Activated naive CD4-positive, alpha-beta T cell treated with anti-CD3 and anti-CD28 coated beads, Interleukin-2, amount 10 ng/mL, durations not matched to agents 7 days and 5 days (primary cell): ENCODE results near the gene ZIC2.
"Not testable (repeated sequence)": the region's sequence is repeated elsewhere in the genome, so short reads cannot be mapped to it uniquely, and the experiment has no call there.

Source experiments
- CTCF ChIA-PET: fragments of 350-600 bp; sonication (Branson Sonifier 250); formaldehyde crosslinking; loops from one replicate; lab custom pipeline; 2021; ENCODE audit warnings: antibody characterized with exemption; lab: Charles Lee
- DNase-seq: peaks from one replicate; pipeline ENCODE4 v3.0.0-alpha.2; 2020
- H3K27ac Mint-ChIP-seq: one replicate; pipeline ENCODE4 v1.8.0; 2021; ENCODE audit warnings: mild to moderate bottlenecking, moderate library complexity, mixed read lengths
- H3K27me3 Mint-ChIP-seq: one replicate; pipeline ENCODE4 v1.8.0; 2021; ENCODE audit warnings: mild to moderate bottlenecking, mixed read lengths
- H3K36me3 Mint-ChIP-seq: one replicate; pipeline ENCODE4 v1.8.0; 2021; ENCODE audit warnings: mixed read lengths
- H3K4me1 Mint-ChIP-seq: one replicate; pipeline ENCODE4 v1.8.0; 2021; ENCODE audit warnings: mixed read lengths
- H3K4me3 Mint-ChIP-seq: one replicate; pipeline ENCODE4 v1.8.0; 2021; ENCODE audit warnings: mild to moderate bottlenecking, moderate library complexity, mixed read lengths
- H3K9me3 Mint-ChIP-seq: one replicate; pipeline ENCODE4 v1.8.0; 2021; ENCODE audit warnings: mixed read lengths

Gene ZIC2

DNA sequence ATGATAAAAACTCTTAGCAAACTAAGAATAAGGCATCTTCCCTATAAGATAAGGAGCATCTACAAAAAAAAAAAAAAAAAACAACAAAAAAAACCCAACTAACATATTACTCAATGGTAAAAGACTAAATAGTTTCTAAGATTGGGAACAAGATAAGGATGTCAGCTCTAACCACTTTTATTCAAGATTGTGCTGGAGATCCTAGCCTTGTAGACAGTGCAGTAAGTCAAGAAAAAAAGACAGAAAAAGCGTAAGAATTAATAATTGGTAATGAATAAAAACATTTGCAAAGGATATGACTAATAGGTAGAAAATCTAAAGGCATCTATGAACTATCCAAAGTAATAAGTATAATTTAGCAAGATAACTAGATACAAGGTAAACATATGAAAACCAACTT is 33.0 kb downstream of the ZIC2 start:
- no peaks in the 10 kb centered on the region for H3K4me1 Mint-ChIP-seq
- CTCF ChIA-PET: interaction anchor here (0.5 to 0.7 kb wide), 2 partner anchors 433 to 1071 kb away, joined by 3 to 4 read pairs; no protein-coding TSS in a partner anchor

GRCh38 chr13:100019780-100020356 is 38.3 kb downstream of the ZIC2 start:
- Mint-ChIP-seq H3K27ac (no peak overlapping the region), H3K4me1 (no peaks in the 10 kb centered on the region), H3K9me3 (no peaks in the 10 kb centered on the region), H3K4me3 (no peak overlapping the region), H3K36me3 (no peaks in the 10 kb centered on the region), H3K27me3 (peaks cover 4% of the 10 kb centered on the region)
- DNase-seq: no peak
- CTCF ChIA-PET: no interaction called here

More for the DNA sequence above, 33.0 kb downstream of the ZIC2 start:
- Mint-ChIP-seq H3K27ac (no peak overlapping the region), H3K9me3 (no peaks in the 10 kb centered on the region), H3K27me3 (peaks cover 18% of the 10 kb centered on the region), H3K4me3 (no peak overlapping the region), H3K36me3 (no peaks in the 10 kb centered on the region)
- no peak for DNase-seq

DNA sequence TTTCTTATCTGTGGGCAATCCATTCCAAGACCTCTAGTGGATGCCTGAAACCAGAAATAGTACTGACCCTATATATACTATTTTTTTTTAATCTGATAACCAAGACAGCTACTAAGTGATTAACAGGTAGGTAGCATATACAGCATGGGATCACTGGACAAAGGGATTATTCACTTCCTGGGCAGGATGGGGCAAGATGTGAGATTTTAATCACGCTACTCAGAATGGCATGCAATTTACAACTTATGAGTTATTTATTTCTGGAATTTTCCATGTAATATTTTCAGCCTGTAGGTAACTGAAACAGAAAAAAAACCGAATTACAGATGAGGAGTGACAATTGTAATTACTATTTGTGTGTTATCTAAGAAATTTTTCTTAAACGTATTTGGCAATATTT is 41.2 kb downstream of the ZIC2 start:
- Mint-ChIP-seq H3K27ac (no peak overlapping the region), H3K4me1 (no peaks in the 10 kb centered on the region), H3K9me3 (no peaks in the 10 kb centered on the region), H3K36me3 (no peaks in the 10 kb centered on the region), H3K27me3 (no peaks in the 10 kb centered on the region), H3K4me3 (no peak overlapping the region)
- DNase-seq: no peak
- CTCF ChIA-PET: no interaction called here

DNA sequence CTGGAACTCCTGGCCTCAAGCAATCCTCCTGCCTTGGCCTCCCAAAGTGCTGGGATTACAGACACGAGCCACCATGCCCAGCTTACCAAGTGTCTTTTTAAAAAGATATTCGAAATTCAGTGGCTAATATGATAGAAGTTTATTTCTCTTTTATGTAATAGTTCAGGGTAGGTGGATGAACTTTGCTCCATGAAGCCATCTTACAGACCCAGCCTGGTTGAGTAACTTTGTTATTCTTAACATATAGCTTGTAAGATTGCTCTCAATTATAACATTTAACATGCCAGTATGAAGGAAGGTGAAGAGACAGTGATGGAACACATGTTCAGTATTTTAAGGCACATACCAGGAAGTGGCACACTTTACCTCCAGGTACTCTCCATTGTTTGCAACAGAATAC is 42.4 kb downstream of the ZIC2 start:
- CTCF ChIA-PET: no interaction called here
- no peak overlapping the region for H3K27ac Mint-ChIP-seq
- no peaks in the 10 kb centered on the region for H3K27me3 Mint-ChIP-seq
- DNase-seq: no peak
- H3K4me1 Mint-ChIP-seq: no peaks in the 10 kb centered on the region
- no peak overlapping the region for H3K4me3 Mint-ChIP-seq
- H3K36me3 Mint-ChIP-seq: no peaks in the 10 kb centered on the region
- H3K9me3 Mint-ChIP-seq: no peaks in the 10 kb centered on the region

- Mint-ChIP-seq H3K27ac (no peak overlapping the region), H3K4me1 (no peaks in the 10 kb centered on the region), H3K27me3 (peaks cover 7% of the 10 kb centered on the region), H3K4me3 (no peak overlapping the region), H3K9me3 (no peaks in the 10 kb centered on the region), H3K36me3 (no peaks in the 10 kb centered on the region)
- no peak for DNase-seq
- CTCF ChIA-PET: no interaction called here
These were observed 48.3 kb downstream of the ZIC2 start for GRCh38 chr13:100029933-100030332.

GRCh38 chr13:100032642-100033041 is 51.1 kb downstream of the ZIC2 start:
- CTCF ChIA-PET, H3K27ac Mint-ChIP-seq, DNase-seq, H3K36me3 Mint-ChIP-seq, H3K4me1 Mint-ChIP-seq, H3K9me3 Mint-ChIP-seq, H3K4me3 Mint-ChIP-seq, H3K27me3 Mint-ChIP-seq: not testable (repeated sequence)

GRCh38 chr13:100035936-100036335 is 54.4 kb downstream of the ZIC2 start:
- Mint-ChIP-seq H3K4me1 (no peaks in the 10 kb centered on the region), H3K4me3 (no peak overlapping the region), H3K27ac (no peak overlapping the region), H3K27me3 (peaks cover 4% of the 10 kb centered on the region), H3K9me3 (no peaks in the 10 kb centered on the region), H3K36me3 (no peaks in the 10 kb centered on the region)
- DNase-seq: no peak
- CTCF ChIA-PET: no interaction called here
